NCI-H1417 treated with DMSO at 0.1 percent for 48 hours (cell line): ENCODE results near the gene PRKCE.
"Not testable (repeated sequence)": the region's sequence is repeated elsewhere in the genome, so short reads cannot be mapped to it uniquely, and the experiment has no call there.

Experiments used
- DNase-seq: peaks from one replicate; lab custom pipeline; 2025; lab: John Stamatoyannopoulos, UW

PRKCE gene

DNA sequence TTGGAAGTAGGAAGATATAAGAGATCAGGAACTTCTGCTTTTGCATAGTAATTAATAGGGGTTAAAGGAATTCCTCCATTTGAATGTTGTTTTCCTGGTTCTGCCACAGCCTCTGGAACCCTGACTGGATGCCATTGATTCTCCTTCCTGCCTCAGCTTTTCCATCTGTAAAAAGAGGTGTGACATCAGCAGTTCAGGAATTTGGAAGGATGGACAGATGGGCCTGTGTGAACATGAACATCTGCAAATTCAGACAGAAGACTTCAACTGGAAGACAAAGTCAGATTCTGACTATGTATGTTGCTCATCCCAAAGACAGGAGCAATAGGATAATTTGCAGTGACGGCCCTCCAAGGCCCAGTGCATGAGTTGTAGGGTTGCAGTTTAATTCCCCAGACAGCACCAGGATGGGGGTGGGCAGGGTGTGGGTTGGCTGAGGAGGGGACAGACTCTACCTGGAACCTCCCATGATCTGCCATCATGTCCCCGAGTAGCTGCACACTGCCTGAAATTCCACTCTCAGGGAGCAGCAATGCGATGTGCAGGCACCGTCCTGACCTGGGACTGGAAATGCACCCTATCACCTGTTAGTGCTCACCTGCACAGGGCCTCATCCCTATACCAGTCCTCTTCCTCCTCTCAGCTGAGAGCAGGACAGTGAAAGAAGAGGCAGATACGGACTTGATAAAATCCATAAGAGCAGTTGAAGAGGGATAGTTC lies 546.8 kb downstream of the PRKCE start:
- no peak for DNase-seq

DNA sequence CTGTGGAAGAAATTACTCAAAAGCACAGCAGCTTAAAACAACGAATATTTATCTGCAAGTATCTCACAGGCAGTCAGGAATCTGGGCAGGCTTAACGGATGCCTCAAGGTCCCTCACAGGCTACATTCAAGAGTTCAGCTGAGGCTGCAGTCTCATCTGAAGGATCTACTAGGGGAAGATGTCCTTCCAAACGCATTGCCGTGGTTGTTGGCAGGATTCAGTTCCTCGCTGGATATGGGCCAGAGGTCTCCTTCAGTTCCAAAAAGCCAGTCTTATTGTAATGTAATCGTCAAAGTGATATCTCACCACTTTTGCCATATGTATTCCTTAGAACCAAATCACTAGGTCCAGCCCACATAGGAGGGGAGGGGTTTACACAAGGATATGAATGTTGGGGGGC lies 547.5 kb downstream of the PRKCE start:
- no peak for DNase-seq

DNA sequence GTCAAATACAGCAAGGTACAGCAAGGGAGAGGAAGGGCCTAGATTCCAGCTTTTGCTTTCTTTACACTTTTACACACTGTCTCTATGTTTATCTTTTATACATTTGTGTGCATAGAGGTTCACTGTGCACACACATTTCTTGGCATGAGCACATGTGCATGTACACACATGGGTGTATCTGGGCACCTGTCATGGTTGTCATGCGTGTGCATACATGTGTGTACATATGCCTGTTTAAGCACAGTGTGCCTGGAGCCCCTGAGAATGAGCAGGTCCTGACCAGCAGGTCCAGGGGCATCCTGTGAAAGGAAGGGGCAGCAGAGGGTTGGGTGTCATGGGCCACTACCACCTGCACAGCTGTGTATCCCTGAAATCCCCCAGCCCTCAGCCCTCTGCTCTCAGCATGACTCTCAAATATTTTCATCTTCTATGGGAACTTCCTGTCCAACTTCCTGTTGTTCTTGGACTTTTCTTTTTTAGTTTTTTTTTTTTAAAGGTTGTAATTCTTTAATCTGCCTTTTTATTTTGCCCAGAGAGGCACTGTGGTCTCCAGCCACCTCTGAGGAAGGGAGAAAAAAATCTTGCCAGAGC lies 548.7 kb downstream of the PRKCE start:
- DNase-seq, result no peak

DNA sequence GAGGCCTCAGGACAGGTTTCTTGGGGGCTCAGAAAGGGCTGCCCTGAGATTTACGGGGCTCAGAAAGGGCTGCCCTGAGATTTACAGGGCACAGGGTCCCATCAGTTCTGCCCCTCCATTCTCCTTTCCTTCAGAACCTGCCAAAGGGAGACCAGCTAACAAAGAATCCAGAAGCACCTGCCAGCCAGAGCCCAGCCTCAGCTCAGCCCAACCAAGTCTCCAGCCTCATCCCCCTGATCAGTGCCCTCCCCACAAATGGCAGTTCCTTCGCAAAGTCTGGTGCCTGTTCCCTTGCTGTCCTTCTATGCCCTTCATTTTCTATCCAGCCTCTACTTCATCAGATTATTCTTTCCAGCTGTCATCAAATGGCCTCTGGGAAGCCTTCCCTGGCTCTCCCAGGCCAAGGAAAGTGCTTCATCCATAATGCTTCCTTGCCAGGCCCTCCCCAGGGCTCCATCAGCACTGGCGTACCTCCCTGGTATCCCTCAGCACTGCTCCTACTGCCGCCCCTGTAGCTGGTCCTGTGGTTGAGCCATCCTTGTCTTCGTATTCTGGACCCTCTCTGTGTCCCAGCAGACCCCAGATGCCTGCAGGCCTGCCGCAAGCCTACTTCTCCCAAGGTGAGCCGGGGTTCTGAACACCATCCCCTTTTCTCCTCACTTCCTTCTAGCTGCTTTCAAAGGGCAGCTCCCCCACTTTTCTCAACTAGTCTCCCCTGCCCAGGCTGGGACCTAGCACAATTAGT lies 549.6 kb downstream of the PRKCE start:
- DNase-seq, result no peak

DNA sequence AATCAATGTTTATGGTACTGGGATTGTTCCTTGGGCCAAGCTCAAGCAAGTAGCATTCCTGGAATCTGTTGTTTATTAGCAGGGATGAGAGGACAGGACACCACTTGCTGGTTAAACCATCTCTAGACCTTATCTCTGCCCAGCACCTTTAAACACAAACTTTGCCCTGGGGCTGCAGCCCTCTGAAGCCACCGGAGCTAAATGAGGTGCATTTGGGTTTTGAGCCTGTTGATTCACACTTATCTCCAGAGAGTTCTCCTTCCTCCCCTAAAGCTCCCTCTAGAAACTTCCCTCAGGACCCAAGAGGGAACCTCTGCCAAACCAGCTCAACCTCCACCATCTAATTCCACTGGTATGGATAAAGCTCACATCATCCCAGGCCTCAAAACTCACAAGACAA lies 551.0 kb downstream of the PRKCE start:
- no peak for DNase-seq

DNA sequence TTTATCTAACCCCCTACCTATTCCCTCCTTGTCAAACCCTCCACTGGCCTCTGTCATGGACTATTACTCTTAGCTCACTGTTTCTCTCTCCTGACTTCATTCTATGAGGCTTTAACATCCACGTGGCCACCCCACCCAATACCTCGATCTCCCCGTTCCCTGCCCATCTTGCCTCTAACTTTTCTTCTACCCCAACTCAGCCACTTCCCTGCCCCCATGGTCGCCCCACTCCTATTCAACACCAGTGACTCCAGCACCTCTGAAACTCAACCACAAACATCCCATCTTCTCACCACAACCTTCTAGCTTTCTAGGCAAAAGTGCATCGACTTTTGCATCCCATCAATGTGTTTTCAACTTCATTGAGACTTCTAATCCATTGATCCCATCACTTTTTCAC lies 551.5 kb downstream of the PRKCE start:
- no peak for DNase-seq

DNA sequence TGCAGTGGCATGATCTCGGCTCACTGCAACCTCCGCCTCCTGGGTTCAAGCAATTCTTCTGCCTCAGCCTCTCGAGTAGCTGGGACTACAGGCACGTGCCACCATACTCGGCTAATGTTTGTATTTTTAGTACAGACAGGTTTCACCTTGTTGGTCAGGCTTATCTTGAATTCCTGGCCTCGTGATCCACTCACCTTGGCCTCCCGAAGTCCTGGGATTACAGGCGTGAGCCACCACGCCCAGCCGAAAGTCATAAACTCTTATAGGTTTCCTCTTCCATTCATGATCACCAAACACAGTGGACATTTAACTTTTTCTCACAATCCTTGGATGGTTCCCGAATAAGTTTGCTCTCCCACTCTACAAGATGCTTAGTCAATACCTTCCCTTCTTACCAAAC lies 552.2 kb downstream of the PRKCE start:
- not testable (repeated sequence) for DNase-seq

DNA sequence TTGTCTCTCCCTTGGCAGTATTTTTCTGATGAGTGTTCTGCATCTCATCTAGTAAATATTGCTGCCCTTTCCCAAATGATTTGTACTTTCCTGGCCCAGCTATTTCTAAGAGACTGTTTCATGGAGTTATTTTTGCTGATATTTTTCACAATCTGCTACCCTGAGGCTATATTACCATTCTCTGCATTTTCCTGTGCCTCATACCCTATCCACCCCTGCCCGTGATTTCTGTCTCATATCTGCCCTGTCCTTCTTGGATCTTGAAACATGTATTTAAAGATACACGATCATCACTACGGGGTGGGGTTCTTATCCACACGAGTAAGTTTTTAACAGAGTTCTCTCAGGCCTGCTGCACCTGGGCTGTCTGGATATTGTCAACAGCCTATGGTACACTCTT lies 556.1 kb downstream of the PRKCE start:
- DNase-seq, result no peak

DNA sequence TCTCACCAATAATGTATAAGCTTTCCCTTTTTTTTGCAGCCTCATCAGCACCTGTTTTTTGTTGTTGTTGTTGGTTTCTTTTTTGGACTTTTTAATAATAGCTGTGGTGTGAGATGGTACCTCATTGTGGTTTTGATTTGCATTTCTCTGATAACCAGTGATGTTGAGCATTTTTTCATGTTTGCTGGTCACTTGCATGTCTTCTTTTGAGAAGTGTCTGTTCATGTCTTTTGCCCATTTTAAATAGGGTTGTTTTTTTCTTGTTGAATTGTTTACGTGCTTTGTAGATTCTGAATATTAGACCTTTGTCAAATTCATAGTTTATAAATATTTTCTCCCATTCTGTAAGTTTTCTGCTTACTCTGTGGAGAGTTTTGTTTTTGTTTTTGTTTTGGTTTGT lies 557.3 kb downstream of the PRKCE start:
- DNase-seq, result no peak

DNA sequence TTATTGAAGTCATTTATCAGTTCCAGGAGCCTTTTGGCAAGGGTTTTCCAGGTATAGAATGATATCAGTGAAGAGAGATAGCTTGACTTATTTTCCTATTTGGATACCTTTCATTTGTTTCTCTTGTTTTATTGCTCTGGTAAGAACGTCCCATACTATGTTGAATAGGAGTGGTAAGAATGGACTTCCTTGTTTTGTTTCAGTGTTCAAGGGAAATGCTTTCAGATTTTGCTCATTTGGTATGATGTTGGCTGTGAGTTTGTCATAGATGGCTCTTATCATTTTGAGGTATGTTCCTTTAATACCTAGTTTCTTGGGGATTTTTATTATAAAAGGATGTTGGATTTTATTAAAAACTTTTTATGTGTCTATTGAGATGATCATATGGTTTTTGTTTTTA lies 558.6 kb downstream of the PRKCE start:
- no peak for DNase-seq

DNA sequence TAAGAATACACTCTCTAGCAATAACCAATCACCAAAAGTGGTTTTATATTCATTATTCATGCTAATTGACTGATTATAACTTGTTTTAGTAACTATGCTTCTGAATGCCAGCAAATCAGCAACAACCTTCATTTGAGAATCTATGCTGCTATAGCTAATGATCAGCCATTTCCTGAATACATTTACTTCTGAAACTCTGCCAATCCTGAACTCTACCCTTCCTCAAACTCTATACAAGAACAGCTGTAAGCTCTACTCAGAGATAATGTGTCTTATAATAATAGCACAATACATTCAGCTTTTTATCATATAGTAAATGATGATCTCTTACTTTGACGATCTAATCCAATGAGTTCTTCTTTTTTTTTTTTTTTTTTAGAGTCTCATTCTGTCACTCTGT lies 560.0 kb downstream of the PRKCE start:
- DNase-seq, result no peak

DNA sequence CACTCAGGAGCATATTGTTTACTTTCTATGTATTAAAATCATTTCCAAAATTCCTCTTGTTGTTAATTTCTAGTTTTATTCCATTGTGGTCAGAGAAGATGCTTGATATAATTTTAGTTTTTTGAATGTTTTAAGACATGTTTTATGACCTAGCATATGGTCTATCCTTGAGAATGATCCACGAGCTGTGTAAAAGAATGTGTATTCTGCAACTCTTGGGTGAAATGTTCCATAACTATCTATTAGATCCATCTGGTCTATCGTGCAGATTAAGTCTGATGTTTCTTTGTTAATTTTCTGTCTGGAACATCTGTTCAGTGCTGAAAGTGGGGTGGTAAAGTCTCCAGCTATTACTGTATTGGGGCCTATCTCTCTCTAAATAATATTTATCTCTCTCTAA lies 562.4 kb downstream of the PRKCE start:
- no peak for DNase-seq

DNA sequence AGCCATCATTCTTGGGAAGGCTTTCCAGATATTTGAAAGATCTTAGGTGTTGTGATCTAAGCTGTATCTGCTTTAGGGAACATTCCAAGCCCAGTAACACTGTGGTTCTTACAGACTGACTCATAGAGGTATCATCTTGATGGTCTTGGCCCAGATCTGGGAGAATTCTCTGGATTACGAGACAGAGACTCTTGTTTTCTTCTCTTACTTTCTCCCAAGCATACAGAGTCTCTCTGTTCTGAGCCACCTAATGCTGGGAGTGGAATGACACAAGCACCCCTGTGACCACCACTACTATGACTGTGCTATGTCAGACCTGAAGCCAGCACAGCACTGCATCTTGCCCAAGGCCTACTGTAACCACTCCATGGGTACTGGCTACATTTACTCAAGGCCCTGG lies 564.7 kb downstream of the PRKCE start:
- no peak for DNase-seq

DNA sequence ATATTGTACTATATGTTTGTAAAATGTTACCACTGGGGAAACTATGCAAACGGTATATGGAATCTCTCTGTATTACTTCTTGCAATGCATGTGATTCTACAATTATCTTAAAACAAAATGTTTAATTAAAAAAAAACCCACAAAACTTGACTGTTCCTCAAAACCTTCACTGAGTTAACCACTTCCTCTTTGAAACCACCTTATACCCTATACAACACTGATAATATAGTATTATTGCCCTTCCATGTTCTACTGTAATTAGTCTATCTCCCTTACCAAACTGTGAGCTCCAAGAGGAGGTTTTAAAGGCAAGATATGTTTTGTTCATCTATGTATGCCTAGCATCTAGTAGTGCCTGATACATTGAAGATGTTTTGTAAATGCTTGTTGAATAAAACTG lies 572.0 kb downstream of the PRKCE start:
- DNase-seq, result not testable (repeated sequence)

DNA sequence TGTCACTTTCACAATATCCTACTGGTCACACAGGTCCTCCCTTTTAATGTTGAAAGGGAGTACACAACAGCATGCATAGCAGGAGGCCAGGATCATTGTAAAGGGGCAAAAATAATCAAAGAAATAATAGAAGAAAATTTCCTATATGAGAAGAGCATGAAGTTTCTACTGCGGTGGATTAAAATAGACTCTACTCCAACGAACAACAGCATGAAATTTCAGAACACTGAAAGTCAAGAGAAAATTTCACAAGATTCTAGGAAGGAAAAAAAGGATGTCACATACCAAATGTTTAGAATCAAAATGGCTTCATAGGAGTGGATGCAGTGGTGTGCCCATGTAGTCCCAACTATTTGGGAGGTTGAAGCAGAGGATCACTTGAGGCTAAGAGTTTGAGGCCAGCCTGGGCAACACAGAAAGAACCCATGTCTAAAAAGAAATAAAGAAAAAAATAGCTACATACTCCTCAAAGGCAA lies 573.7 kb downstream of the PRKCE start:
- no peak for DNase-seq

DNA sequence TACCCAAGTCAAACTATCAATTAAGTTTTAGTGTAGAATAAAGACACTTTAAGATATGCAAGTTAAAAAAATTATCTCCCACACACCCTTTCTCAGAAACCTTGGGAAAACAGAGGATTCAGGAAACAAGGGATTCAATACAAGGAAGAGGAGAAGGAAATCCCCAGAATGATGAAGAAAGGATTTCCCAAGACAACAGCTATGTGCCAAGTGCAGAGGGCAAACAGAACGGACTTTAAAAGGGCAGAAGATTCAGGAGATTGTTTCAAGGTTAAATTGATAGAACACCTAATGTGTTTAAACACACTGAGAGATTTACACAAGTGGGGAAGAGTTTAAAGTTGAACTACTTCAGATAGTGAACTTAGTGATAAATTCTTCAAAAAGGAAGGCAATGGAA lies 574.3 kb downstream of the PRKCE start:
- no peak for DNase-seq

DNA sequence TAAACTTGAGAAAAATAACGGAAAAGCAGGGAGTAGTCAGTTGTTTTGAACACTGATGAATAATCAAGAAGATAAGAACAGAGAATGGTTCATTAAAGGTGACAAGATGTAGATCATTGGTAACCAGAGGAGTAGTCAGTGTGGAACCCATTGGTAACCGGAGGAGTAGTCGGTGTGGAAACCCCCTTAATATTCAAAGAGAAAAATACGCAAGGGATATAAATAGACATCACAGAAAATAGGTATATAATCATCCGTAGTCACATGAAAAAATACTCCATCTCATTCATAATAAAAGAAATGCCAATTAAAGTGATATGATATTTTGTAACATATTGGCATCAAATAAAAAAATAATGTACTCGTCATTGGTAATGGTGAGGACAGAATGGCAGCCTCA lies 575.1 kb downstream of the PRKCE start:
- no peak for DNase-seq

DNA sequence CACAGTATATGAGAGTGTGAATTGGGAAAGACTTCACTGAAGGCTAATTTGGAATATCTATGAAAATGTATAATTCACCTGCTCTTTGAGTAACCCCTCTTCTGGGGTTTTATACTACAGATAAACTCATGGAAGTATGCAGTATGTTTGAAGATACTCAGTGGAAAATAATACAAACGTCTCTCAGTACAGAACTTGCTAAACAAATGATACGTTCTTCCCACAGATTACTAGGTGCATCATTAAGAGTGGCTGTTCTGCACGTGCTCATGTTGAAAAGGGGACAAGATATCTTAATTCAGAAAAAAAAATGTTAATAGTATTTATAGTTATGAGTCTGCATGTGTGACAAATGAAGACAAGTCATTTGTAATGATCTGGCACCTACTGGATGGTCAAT lies 575.5 kb downstream of the PRKCE start:
- DNase-seq, result no peak

DNA sequence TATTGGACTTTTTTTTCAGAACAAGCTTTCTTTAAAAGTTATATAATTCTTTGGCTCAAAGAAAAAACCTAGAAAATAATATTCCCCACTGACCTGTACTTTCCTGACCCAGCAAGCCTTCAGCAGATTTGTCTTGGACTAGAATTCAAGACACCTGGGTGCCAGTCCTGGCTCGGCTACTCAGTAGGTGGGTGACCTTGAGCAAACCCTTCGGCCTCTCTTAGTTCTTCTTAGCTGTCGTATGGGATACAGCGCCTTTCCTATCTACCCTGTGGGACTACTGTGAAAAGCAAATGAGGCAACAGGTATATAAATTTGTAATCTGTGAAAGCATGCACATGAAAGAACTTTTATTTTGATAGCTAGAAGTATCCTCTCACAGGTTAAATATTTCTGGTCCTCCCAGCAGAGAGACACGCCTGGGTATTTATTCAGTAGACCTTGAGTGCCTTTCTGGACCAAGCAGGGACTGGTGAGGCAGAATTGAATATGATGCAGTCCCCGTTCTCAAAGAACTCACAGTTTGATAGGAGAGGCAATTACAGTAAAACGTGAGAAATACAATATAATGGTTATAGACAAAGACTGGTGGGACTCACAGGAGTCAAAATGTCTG lies 576.3 kb downstream of the PRKCE start:
- no peak for DNase-seq

DNA sequence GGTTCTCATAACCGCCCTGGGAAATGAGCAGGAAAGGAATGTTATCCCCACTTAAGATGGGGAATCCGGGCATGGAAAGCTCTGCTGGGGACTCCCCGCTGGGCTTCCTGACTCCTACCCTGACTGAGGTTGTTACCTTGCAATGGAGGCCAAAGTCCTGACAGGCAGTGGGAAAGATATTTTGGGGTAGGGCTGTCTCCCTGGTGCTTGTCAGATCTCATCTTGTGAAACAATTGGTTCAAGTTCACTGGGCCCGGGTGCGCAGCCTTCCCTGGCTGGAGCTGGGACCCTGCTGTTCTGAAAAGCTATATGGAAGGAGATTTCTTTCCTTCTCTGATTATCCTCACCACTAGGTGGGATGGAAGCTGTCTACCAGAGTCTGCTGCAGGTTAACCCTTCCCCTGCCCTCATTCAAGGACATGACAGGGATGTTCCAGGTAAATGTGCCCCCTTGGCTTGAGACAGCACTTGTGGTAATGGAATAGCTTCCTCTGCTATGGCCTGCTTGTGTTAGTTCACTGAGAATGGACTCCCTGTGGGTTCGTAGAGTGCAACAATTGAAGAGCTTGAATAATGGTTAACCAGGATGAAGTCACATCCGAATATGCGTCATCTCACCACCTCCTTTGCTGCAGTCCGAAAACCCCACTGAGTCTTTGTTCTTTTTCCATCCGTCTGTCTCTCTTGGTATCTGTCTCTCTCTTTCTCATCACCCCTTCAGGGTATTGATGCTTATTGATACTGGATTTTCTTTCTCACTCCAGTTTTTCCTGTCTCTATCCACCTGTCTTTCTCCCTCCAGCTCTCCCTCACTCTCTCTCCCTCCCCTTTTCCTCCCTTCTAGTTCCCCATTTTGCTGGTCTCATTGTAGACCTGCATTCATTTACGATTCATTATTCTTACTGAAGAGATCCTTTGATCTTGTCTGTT lies 577.9 kb downstream of the PRKCE start:
- no peak for DNase-seq

DNA sequence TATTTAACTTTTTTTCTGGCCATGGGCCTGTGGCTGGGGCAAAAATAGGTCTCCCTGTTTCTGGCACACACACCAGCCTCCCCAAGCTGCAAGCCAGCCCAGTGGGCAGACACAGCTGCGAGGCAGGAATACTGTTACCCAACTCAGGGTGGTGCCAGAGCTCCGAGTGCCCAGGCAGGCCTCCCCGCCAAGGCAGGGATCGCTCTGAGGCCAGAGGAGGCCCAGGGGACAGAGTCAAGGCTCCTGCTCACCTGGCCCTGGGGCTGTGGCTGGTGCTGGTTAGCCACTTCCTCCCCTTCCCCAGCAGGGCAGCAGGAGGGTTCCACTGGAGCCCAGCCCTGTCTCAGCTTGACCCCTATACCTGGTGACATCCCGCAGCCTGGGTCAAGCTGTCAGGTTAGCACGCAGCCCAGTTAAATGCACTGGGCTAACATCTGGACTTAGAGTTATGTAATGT lies 578.7 kb downstream of the PRKCE start:
- no peak for DNase-seq
